Activated CD4-positive, alpha-beta T cell treated with anti-CD3 and anti-CD28 coated beads, Interleukin-2, amount 10 ng/mL, durations not matched to agents 7 days and 5 days (primary cell): Measurements from ENCODE around the gene NBEAL2. TPM values are rescaled to one million over a fixed set of nuclear protein-coding genes. Genes with fewer than 3 reads are reported as not detected.

Experiments
- CTCF ChIA-PET: fragments of 350-600 bp; sonication (Branson Sonifier 250); formaldehyde crosslinking; loops from one replicate; lab custom pipeline; 2021; ENCODE audit warnings: antibody characterized with exemption; lab: Charles Lee
- POLR2A ChIA-PET: fragments of 350-600 bp; sonication (Branson Sonifier 250); formaldehyde crosslinking; loops from one replicate; lab custom pipeline; 2021; ENCODE audit warnings: antibody characterized with exemption; lab: Charles Lee
- DNase-seq: peaks from one replicate; pipeline ENCODE4 v3.0.0-alpha.2; 2020
- H3K27ac Mint-ChIP-seq: one replicate; pipeline ENCODE4 v1.8.0; 2021; ENCODE audit warnings: mild to moderate bottlenecking, moderate library complexity, mixed read lengths
- H3K27me3 Mint-ChIP-seq: one replicate; pipeline ENCODE4 v1.8.0; 2021; ENCODE audit warnings: mixed read lengths
- H3K36me3 Mint-ChIP-seq: one replicate; pipeline ENCODE4 v1.8.0; 2021; ENCODE audit warnings: low read depth, mixed read lengths
- H3K4me1 Mint-ChIP-seq: one replicate; pipeline ENCODE4 v1.8.0; 2021; ENCODE audit warnings: mixed read lengths
- H3K4me3 Mint-ChIP-seq: one replicate; pipeline ENCODE4 v1.8.0; 2021; ENCODE audit warnings: mild to moderate bottlenecking, moderate library complexity, mixed read lengths
- H3K9me3 Mint-ChIP-seq: one replicate; pipeline ENCODE4 v1.8.0; 2021; ENCODE audit warnings: mixed read lengths
- total RNA-seq, 2 experiments: library from RNA; stranded (reverse); gene quantifications; one replicate each; pipeline ENCODE4 v1.2.3, GENCODE V29; 2021

NBEAL2 gene, protein sequence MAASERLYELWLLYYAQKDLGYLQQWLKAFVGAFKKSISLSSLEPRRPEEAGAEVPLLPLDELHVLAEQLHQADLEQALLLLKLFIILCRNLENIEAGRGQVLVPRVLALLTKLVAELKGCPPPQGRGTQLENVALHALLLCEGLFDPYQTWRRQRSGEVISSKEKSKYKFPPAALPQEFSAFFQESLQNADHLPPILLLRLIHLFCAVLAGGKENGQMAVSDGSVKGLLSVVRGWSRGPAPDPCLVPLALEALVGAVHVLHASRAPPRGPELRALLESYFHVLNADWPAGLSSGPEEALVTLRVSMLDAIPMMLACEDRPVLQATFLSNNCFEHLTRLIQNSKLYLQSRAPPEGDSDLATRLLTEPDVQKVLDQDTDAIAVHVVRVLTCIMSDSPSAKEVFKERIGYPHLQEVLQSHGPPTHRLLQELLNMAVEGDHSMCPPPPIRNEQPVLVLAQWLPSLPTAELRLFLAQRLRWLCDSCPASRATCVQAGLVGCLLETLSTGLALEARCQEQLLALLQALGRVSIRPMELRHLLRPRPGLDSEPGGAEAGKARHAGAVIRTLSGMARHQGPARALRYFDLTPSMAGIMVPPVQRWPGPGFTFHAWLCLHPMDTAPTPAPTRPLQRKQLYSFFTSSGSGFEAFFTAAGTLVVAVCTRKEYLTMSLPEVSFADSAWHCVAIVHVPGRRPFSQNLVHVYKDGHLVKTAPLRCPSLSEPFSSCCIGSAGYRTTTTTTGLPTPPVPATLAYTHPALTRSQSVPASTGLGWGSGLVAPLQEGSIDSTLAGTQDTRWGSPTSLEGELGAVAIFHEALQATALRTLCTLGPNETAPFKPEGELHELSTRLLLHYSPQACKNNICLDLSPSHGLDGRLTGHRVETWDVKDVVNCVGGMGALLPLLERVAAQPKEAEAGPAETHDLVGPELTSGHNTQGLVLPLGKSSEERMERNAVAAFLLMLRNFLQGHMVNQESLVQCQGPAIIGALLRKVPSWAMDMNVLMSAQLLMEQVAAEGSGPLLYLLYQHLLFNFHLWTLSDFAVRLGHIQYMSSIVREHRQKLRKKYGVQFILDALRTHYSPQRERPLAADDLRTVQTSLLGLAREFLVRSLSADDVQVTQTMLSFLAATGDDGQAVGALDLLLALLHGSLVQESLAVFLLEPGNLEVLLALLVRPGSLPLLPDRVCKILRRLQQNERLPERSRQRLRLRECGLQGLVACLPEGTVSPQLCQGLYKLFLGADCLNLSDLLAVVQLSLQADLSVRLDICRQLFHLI (N-terminal part only)
- 100 to 1,000 TPM; 194 to 212 TPM for total RNA-seq

DNA sequence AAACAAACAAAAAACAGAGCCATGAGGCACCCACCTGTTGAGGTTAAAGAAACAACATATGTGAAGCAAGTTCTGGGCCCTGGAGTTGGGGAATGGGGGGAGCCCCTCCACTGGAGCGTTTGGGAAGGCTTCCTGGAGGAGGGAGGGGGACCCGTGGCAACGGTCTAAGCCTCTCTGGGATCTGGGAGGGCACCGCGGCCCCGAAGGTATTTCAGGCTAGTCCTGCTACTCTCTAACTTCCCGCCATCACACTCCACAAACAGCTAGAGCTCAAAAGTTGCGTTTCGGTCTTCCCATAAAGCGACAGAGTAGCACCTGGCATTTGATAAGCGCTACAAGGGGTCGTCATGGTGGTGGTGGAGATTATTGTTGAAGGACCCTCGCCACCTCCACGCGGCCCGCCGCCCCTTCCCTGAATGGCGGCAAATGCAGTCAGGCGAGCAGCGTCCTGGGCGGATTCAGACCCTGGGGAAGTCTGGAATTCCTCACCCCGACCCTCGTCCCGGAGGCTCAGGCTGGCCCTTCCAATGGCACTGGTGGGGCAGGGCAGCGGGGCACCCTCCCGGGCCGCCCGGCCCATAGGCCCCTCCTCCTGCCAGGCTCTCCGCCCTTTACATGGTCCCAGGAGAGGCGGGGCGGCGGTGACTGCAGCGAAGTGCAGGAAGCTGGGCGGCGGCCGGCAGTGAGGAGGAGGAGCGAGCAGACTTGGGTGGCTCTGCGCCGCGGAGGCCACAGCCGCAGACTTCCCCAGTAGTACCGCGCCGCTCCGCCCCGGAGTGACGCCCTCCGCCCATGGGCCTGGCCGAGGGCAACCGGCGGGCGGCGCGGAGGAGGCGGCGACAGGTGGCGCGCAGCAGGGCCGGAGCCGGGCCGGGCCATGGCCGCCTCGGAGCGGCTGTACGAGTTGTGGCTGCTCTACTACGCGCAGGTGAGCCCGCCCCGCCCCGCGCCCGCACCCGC lies at the start of gene NBEAL2:
Gene NBEAL2, plus strand, starts transcription at position 682 of the 960 bp plus-strand sequence. Its CDS starts 196 bp downstream, at position 878.
- H3K4me1 Mint-ChIP-seq, result peaks cover 59% of the 10 kb centered on the region
- H3K27ac Mint-ChIP-seq, result peak within 1 kb of the TSS; percentile 88
- ChIA-PET POLR2A (interaction anchor here (1.0 to 1.4 kb wide), 2 partner anchors 13 to 30 kb away, joined by 3 to 4 read pairs; no protein-coding TSS in a partner anchor), CTCF (interaction anchor here (0.7 to 1.9 kb wide), 4 partner anchors 8 to 25 kb away, joined by 3 to 5 read pairs (median 4); no protein-coding TSS in a partner anchor)
- H3K36me3 Mint-ChIP-seq, result peaks cover 18% of the 10 kb centered on the region
- peak within 1 kb of the TSS; percentile 84 for H3K4me3 Mint-ChIP-seq
- H3K9me3 Mint-ChIP-seq, result no peaks in the 10 kb centered on the region
- DNase-seq, result peak; percentile 97
- H3K27me3 Mint-ChIP-seq, result no peaks in the 10 kb centered on the region

DNA sequence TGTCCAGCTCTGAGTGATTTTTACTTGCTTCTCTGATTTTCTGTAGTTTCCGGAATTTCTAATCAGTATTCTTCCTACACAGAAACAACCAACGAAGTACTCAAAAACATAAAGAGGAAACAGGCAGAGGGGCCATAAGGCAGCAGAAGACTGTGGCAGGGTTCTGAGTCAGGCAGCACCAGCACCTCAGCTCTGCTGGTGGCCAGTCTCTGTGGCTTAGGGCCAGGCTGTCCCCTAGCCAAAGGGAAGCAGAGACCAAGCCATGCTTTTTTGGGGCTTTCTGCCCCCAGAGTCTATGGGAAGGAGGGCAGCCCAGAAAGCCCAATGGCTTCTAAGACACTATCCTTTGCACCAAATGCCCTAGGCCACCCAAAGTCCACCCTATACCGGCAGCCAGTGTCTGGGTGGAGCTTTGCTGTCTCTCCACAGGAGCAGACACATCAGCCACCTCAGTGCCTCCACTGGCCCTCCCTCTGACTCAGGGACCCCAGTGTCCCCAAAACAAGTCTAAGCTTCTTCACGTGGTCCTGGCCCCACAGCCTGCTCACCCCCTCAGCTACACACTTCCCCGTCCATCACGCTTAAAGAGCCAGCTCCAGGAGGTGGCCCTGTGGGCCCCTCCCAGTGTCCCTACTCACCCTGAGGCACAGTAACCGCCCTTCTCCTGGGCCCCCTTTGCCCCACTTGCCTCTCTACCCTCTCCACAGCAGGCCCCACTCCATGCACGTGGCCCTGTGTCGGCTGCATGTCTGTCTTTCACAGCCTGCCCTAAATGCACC lies 49.1 kb upstream of the NBEAL2 start:
- Mint-ChIP-seq H3K27me3 (no peaks in the 10 kb centered on the region), H3K27ac (no peak overlapping the region), H3K36me3 (peaks cover 41% of the 10 kb centered on the region), H3K4me3 (no peak overlapping the region), H3K9me3 (peaks cover 12% of the 10 kb centered on the region), H3K4me1 (peaks cover 79% of the 10 kb centered on the region)
- CTCF ChIA-PET, result interaction anchor here (0.5 to 2.3 kb wide), 8 partner anchors 12 to 453 kb away, joined by 3 to 8 read pairs (median 3); partner anchors contain the start of gene SETD2
- POLR2A ChIA-PET, result no interaction called here
- DNase-seq, result no peak

DNA sequence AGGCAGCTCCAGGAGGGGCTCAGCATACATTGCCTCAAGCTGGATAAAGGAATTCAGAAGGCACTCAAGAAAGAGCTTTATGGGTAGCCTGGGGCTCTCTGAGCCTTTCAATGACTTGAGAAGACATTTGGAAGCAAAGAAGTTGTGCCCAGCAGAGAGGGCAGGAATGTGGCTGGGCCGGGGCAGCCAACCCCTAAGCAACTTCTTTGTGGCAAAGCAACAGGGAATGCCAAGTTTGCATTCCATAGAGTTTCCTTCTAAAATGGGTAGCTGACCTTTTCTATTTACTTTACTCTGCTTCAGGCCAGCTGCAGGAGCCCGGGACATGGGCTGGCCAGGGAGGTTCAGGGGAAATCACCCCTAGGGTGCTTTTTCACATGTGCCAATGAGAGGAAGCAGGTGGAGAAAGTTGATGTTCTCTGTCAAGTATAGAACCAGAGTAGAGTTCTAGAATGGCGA lies 48.5 kb upstream of the NBEAL2 start:
- CTCF ChIA-PET, result interaction anchor here (0.5 to 2.3 kb wide), 5 partner anchors 17 to 176 kb away, joined by 3 to 8 read pairs (median 4); no protein-coding TSS in a partner anchor
- POLR2A ChIA-PET, result no interaction called here

DNA sequence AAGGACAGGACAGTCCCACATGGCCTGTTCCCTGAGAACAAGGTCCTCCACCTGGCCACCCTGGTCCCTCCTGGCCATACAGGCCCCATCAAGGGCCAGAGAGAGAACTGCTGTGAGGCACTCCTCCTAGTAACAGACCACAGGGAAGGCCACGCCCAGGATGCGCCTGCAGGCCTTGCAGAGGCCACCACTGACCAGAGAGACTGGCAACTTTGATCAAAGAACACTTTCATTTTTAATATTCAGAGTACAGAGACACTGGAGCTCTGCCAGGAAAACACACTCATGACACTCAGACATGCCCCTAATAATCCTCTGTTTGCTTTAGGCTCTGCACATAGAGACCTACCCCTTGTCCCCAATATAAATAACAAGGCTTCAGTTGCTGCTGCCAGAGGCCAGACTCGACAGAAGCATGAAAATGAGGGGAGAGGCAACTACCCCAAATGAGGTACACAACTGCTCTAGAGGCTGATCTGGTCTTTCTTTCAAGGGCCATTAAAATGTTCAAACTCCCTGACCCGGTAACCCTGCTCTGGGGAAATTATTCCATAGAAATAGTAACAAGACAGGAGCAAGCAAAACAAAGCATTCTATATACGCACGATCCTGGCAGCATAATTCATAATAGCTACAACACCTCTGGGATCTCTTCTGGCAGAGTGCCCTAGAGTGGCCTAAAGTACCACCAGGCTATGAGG lies 47.7 kb upstream of the NBEAL2 start:
- H3K4me1 Mint-ChIP-seq, result peaks cover 65% of the 10 kb centered on the region
- ChIA-PET POLR2A (no interaction called here), CTCF (interaction anchor here (1.3 to 4.1 kb wide), 3 partner anchors 14 to 18 kb away, joined by 7 to 21 read pairs (median 8); no protein-coding TSS in a partner anchor)
- peaks cover 12% of the 10 kb centered on the region for H3K9me3 Mint-ChIP-seq
- no peak for DNase-seq
- H3K4me3 Mint-ChIP-seq, result peak overlapping the region; percentile 5
- H3K27me3 Mint-ChIP-seq, result no peaks in the 10 kb centered on the region
- H3K36me3 Mint-ChIP-seq, result peaks cover 43% of the 10 kb centered on the region
- peak overlapping the region; percentile 76 for H3K27ac Mint-ChIP-seq

More for the DNA sequence above, 48.5 kb upstream of the NBEAL2 start:
- Mint-ChIP-seq H3K9me3 (peaks cover 12% of the 10 kb centered on the region), H3K27me3 (no peaks in the 10 kb centered on the region), H3K4me1 (peaks cover 73% of the 10 kb centered on the region), H3K36me3 (peaks cover 43% of the 10 kb centered on the region), H3K27ac (peak overlapping the region; percentile 76), H3K4me3 (no peak overlapping the region)
- no peak for DNase-seq

DNA sequence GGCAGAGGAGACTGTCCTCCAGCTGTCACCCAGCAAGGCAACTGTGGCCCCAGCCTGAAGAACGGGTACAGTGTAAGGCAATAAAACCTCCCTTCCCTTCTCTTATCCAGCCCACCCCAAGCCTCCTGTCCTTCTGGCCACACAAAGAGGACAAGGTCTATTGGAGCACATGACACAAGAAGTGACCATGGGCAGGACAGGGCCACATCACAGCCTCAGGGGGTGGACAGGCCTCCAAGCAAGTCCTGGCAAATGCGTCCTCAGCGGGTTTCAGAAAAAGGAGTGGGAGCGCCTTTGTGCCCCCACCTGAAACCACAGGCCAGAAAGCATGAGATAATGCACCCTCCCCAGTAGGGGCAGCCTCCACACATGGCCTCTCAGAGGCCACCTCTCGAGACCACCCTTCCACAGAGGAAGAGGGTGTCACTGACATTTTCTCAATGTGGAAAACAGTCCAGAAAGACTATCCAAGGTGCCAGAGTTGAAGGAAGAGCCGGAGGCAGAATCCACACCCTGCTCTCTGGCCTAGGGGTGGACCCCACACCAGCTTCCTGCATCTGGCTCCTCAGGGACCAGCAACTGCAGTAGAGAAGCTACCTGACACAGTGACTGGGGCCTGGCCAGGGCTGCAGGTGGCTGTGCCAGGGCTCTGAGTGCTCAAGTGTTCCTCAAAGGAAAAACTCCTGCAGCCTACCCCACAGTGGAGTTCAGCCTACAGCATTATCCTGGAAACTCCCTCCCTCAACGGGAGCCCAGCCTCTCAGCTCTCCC lies 46.8 kb upstream of the NBEAL2 start:
- peaks cover 38% of the 10 kb centered on the region for H3K36me3 Mint-ChIP-seq
- no peak overlapping the region for H3K4me3 Mint-ChIP-seq
- peak overlapping the region; percentile 76 for H3K27ac Mint-ChIP-seq
- CTCF ChIA-PET, result interaction anchor here (0.8 to 4.1 kb wide), 6 partner anchors 9 to 548 kb away, joined by 3 to 21 read pairs (median 4); no protein-coding TSS in a partner anchor
- peaks cover 12% of the 10 kb centered on the region for H3K9me3 Mint-ChIP-seq
- POLR2A ChIA-PET, result no interaction called here
- H3K4me1 Mint-ChIP-seq, result peaks cover 57% of the 10 kb centered on the region
- DNase-seq, result no peak
- no peaks in the 10 kb centered on the region for H3K27me3 Mint-ChIP-seq

DNA sequence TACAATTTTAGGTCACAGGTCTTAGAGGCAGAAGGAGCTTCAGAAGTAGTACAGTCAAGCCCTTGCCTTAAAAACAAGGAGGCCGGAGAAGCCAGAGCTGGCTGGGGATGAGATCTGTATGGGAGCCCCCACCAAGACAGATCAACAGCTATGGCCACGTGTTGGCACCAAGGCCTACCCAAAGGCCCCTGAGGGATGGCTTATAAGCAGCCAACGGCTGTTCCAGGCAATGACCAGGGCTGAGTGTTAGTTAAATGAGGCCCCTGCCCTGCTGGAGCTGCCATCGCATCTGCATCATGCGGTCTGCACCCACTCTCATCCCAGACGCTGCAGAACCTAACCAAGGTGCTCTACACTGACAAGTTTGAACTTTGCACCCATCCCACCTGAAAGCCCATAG lies 46.2 kb upstream of the NBEAL2 start:
- Mint-ChIP-seq H3K27me3 (no peaks in the 10 kb centered on the region), H3K4me3 (no peak overlapping the region), H3K27ac (no peak overlapping the region), H3K9me3 (peaks cover 11% of the 10 kb centered on the region), H3K4me1 (peaks cover 56% of the 10 kb centered on the region), H3K36me3 (peaks cover 39% of the 10 kb centered on the region)
- POLR2A ChIA-PET, result no interaction called here
- DNase-seq, result no peak
- CTCF ChIA-PET, result interaction anchor here (0.8 to 4.1 kb wide), 6 partner anchors 9 to 548 kb away, joined by 3 to 21 read pairs (median 4); no protein-coding TSS in a partner anchor

DNA sequence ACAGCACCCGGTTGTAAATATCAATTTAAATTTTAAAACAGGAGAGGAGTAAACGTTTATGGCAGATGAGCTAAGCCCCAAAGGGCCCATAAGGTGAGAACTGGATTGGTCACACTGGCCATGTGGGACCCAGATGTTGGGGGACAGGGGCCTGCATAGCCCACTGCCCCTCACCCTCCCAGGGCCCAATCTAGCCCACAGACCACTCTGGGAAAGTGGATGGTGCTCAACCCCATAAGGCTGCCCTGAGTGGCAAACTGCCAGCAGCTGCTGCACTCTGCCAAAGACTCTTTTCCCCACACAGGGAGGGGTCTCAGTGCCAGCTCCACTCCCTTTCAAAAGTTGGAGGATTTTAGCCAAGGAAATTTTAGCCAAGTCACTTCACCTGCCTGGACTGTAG lies 45.4 kb upstream of the NBEAL2 start:
- H3K36me3 Mint-ChIP-seq, result peaks cover 34% of the 10 kb centered on the region
- DNase-seq, result no peak
- H3K9me3 Mint-ChIP-seq, result peaks cover 4% of the 10 kb centered on the region
- H3K27me3 Mint-ChIP-seq, result no peaks in the 10 kb centered on the region
- ChIA-PET POLR2A (no interaction called here), CTCF (interaction anchor here (1.1 to 4.1 kb wide), 6 partner anchors 11 to 360 kb away, joined by 3 to 21 read pairs (median 6); no protein-coding TSS in a partner anchor)
- H3K4me1 Mint-ChIP-seq, result peaks cover 53% of the 10 kb centered on the region
- H3K4me3 Mint-ChIP-seq, result no peak overlapping the region
- H3K27ac Mint-ChIP-seq, result no peak overlapping the region

DNA sequence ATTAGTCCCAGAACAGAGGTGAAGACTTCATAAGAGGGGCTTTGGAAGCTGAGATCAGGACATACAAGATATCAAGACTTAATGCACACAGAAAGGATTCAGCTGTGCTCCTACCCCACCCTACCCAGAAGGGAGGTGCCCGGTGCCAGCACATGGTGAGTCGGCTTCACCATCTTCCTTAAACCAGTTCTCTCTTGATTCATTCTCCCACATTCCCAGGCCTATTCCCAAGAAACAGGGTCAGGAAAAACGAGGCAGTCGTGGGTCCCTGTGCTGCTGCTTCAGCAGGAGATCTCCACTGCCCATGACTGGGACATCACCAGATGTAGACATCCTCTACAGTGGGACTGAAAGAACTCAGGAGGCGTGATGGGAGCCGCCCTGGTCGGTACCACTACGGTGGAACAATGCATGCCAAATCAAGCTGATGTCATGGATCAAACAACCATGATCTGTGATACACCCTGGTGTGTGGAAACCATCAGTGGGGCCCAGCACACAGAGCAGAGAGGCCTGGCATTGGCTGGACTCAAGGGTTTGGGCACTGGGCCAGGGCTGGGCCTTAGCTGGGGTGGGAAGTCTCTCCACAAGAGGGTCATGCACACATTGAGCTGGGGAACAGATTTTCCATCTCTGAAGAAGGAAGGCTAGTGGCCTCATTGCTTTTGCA lies 44.8 kb upstream of the NBEAL2 start:
- no peak overlapping the region for H3K27ac Mint-ChIP-seq
- peaks cover 52% of the 10 kb centered on the region for H3K4me1 Mint-ChIP-seq
- H3K4me3 Mint-ChIP-seq, result no peak overlapping the region
- no peak for DNase-seq
- ChIA-PET POLR2A (no interaction called here), CTCF (interaction anchor here (1.1 to 4.1 kb wide), 5 partner anchors 8 to 25 kb away, joined by 3 to 21 read pairs (median 6); no protein-coding TSS in a partner anchor)
- H3K36me3 Mint-ChIP-seq, result peaks cover 33% of the 10 kb centered on the region
- H3K27me3 Mint-ChIP-seq, result no peaks in the 10 kb centered on the region
- H3K9me3 Mint-ChIP-seq, result no peaks in the 10 kb centered on the region
